Prostate gland (tissue), 2 donors: ENCODE results near the gene PTRH1.

ENCODE experiments used
- CTCF ChIP-seq, 4 experiments: fragments of 200-600 bp in 2 of 4; fragments of 450-650 bp in 2 of 4; sonication (generic) in 2 of 4; IDR thresholded peaks; 1 replicate in 3 of 4; 2 replicates in 1 of 4; pipeline ENCODE4 v1.5.1; 2016 to 2019; ENCODE audit warnings: antibody characterized with exemption in 4 of 4, mild to moderate bottlenecking in 2 of 4, moderate library complexity in 2 of 4
- POLR2A ChIP-seq: fragments of 450-650 bp; IDR thresholded peaks from one replicate; pipeline ENCODE4 v1.6.1; 2016; ENCODE audit warnings: antibody characterized with exemption, mild to moderate bottlenecking
- POLR2AphosphoS5 ChIP-seq: sonication (generic); formaldehyde crosslinking; IDR thresholded peaks from one replicate; pipeline ENCODE4 v1.6.1; 2017; ENCODE audit warnings: antibody characterized with exemption

GRCh38 chr9:127723013-127723412 is 7.5 kb upstream of the PTRH1 start:
- no peak for TF ChIP-seq CTCF (IDR thresholded peaks at IDR 0.05)
- TF ChIP-seq POLR2A = no peak
- no peak for TF ChIP-seq POLR2AphosphoS5
